Fibroblast of lung (primary cell): ENCODE measurements around the gene OR13C4. TPM values are rescaled to one million over a fixed set of nuclear protein-coding genes. Genes with fewer than 3 reads are reported as not detected.
"Not testable (repeated sequence)": the region's sequence is repeated elsewhere in the genome, so short reads cannot be mapped to it uniquely, and the experiment has no call there.

Source experiments
- DNase-seq, 2 donors: peaks; one replicate each; pipeline versions ENCODE4 v3.0.0 to v3.0.0-alpha.2; 2010; ENCODE audit warnings: low read depth in 2 of 2
- H2AFZ ChIP-seq: 2 replicates; pipeline ENCODE4 v1.5.1; 2012; ENCODE audit warnings: low read length, control low read depth, inconsistent platforms
- H3K27ac ChIP-seq: 2 replicates; pipeline ENCODE4 v1.5.1; 2011; ENCODE audit warnings: low read length, control low read depth; ENCODE audit not compliant: insufficient read depth
- H3K27me3 ChIP-seq: 2 replicates; pipeline ENCODE4 v1.5.1; 2011; ENCODE audit warnings: mild to moderate bottlenecking, low read length; ENCODE audit not compliant: control insufficient read depth, insufficient read depth
- H3K36me3 ChIP-seq: 2 replicates; pipeline ENCODE4 v1.5.1; 2011; ENCODE audit warnings: low read length; ENCODE audit not compliant: control insufficient read depth, insufficient read depth
- H3K4me1 ChIP-seq: 2 replicates; pipeline ENCODE4 v1.5.1; 2011; ENCODE audit warnings: low read length; ENCODE audit not compliant: control insufficient read depth, insufficient read depth; ENCODE audit errors: extremely low read depth
- H3K4me2 ChIP-seq: 2 replicates; pipeline ENCODE4 v1.5.1; 2011; ENCODE audit warnings: low read length, control low read depth; ENCODE audit not compliant: insufficient read depth; ENCODE audit errors: extremely low read depth
- H3K4me3 ChIP-seq, 4 experiments: fragments of 200-600 bp in 1 of 4; sonication (generic) in 1 of 4; replicated peaks in 1 of 4; 2 replicates each; pipeline ENCODE4 v1.5.1; 2011 to 2016; ENCODE audit warnings: low read length in 4 of 4, low read depth in 3 of 4, mild to moderate bottlenecking in 3 of 4, control low read depth in 2 of 4, inconsistent platforms in 1 of 4, mixed read lengths in 1 of 4; ENCODE audit not compliant: insufficient read depth in 1 of 4; ENCODE audit errors: control extremely low read depth in 1 of 4
- H3K79me2 ChIP-seq: 2 replicates; pipeline ENCODE4 v1.5.1; 2012; ENCODE audit warnings: mild to moderate bottlenecking, low read length, inconsistent platforms; ENCODE audit not compliant: control insufficient read depth, insufficient read depth
- H3K9ac ChIP-seq: 2 replicates; pipeline ENCODE4 v1.5.1; 2011; ENCODE audit warnings: mild to moderate bottlenecking, low read length, control low read depth; ENCODE audit not compliant: insufficient read depth
- H3K9me3 ChIP-seq: 2 replicates; pipeline ENCODE4 v1.5.1; 2012; ENCODE audit warnings: low read depth, low read length; ENCODE audit not compliant: control insufficient read depth, insufficient read depth
- H4K20me1 ChIP-seq: 2 replicates; pipeline ENCODE4 v1.5.1; 2011; ENCODE audit warnings: low read length; ENCODE audit not compliant: control insufficient read depth, insufficient read depth; ENCODE audit errors: extremely low read depth
- CTCF ChIP-seq, 2 donors: IDR thresholded peaks in 1 of 2; conservative IDR thresholded peaks in 1 of 2; 1 replicate in 1 of 2; 2 replicates in 1 of 2; pipeline ENCODE4 v1.5.1; 2011 to 2012; ENCODE audit warnings: low read length in 2 of 2, control low read depth in 1 of 2, inconsistent platforms in 1 of 2, low read depth in 1 of 2, mild to moderate bottlenecking in 1 of 2
- EZH2 ChIP-seq: IDR thresholded peaks from 2 replicates; pipeline ENCODE4 v1.5.1; 2012; ENCODE audit warnings: low read length, control low read depth, mild to moderate bottlenecking; ENCODE audit errors: missing control alignments
- polyA plus RNA-seq, 2 donors: library from polyadenylated mRNA; depleted of rRNA in 1 of 2; stranded (reverse) in 1 of 2; unstranded in 1 of 2; fragments of >200 nt; gene quantifications; 2 replicates each; pipeline ENCODE4 v1.2.1, GENCODE V29; 2011 to 2012; ENCODE audit warnings: missing spikeins in 1 of 2
- total RNA-seq: library from RNA; depleted of rRNA; stranded (reverse); fragments of >200 nt; gene quantifications from 2 replicates; pipeline ENCODE4 v1.2.1, GENCODE V29; 2014

The OR13C4 gene
- total and polyA plus RNA-seq, 2 donors (not counting 1 experiment from before 2014, with no cell fraction given), result not detected

GRCh38 chr9:104539275-104539674, 12.3 kb upstream of the OR13C4 start:
- Histone ChIP-seq H3K79me2 (no peaks in the 10 kb centered on the region), H3K36me3 (no peaks in the 10 kb centered on the region), H3K4me2 (no peak overlapping the region), H2AFZ (no peak overlapping the region), H3K27ac (no peak overlapping the region), H3K9me3 (no peaks in the 10 kb centered on the region), H3K9ac (no peak overlapping the region), H4K20me1 (no peaks in the 10 kb centered on the region), H3K27me3 (no peaks in the 10 kb centered on the region), H3K4me3 (no peak overlapping the region), H3K4me1 (no peaks in the 10 kb centered on the region)
- DNase-seq, result no peak
- TF ChIP-seq EZH2 (no peak), CTCF (conservative IDR thresholded peaks at IDR 0.05 in 1 of 2, IDR thresholded peaks at IDR 0.05 in 1 of 2; ENCODE audit: low read depth in 1 of 2, low read length in 2 of 2) (no peak)

GRCh38 chr9:104536756-104537155, 9.7 kb upstream of the OR13C4 start, which contains the start of gene OR13C3:
OR13C3 (minus strand) TSS chr9:104536856; CDS start chr9:104536723, 133 bp downstream.
- Histone ChIP-seq H3K79me2 (no peaks in the 10 kb centered on the region), H3K9me3 (no peaks in the 10 kb centered on the region), H3K4me3 (no peak within 1 kb of the TSS), H3K4me2 (no peak within 1 kb of the TSS), H3K27me3 (no peaks in the 10 kb centered on the region), H3K36me3 (no peaks in the 10 kb centered on the region), H3K9ac (no peak within 1 kb of the TSS), H2AFZ (no peak within 1 kb of the TSS), H3K27ac (no peak within 1 kb of the TSS), H3K4me1 (no peaks in the 10 kb centered on the region), H4K20me1 (no peaks in the 10 kb centered on the region)
- DNase-seq, result no peak
- TF ChIP-seq CTCF (conservative IDR thresholded peaks at IDR 0.05 in 1 of 2, IDR thresholded peaks at IDR 0.05 in 1 of 2; ENCODE audit: low read depth in 1 of 2, low read length in 2 of 2) (no peak), EZH2 (no peak)

- H3K9ac ChIP-seq, H3K4me3 ChIP-seq, H3K9me3 ChIP-seq, H2AFZ ChIP-seq, H3K4me2 ChIP-seq, H3K79me2 ChIP-seq, H4K20me1 ChIP-seq, H3K36me3 ChIP-seq, H3K27ac ChIP-seq, DNase-seq, H3K27me3 ChIP-seq, H3K4me1 ChIP-seq: not testable (repeated sequence)
Measured at GRCh38 chr9:104520241-104520640, 6.8 kb downstream of the OR13C4 start.
